ENCODE results near the gene FBXO28.

FBXO28 gene

GRCh38 chr1:224085421-224086108 is 28.3 kb upstream of the FBXO28 start:
- H3K27ac ChIP-seq, result no peak overlapping the region
- TF ChIP-seq CTCF (conservative IDR thresholded peaks at IDR 0.05) (no peak), ZFX (IDR thresholded peaks at IDR 0.05) (no peak)

- no peak overlapping the region for H3K27ac ChIP-seq
- no peak for TF ChIP-seq CTCF (conservative IDR thresholded peaks at IDR 0.05)
- TF ChIP-seq ZFX (IDR thresholded peaks at IDR 0.05), result no peak
These were observed 26.6 kb upstream of the FBXO28 start for GRCh38 chr1:224087286-224087794.

- no peak overlapping the region for H3K27ac ChIP-seq
- TF ChIP-seq ZFX (IDR thresholded peaks at IDR 0.05), result no peak
- TF ChIP-seq CTCF (conservative IDR thresholded peaks at IDR 0.05), result no peak
These were observed 24.3 kb upstream of the FBXO28 start for GRCh38 chr1:224089583-224089982.

- TF ChIP-seq ZFX (IDR thresholded peaks at IDR 0.05), result no peak
- TF ChIP-seq CTCF (conservative IDR thresholded peaks at IDR 0.05), result no peak
- H3K27ac ChIP-seq, result no peak overlapping the region
These were observed 23.8 kb upstream of the FBXO28 start for GRCh38 chr1:224090116-224090515.

- H3K27ac ChIP-seq, result no peak overlapping the region
- TF ChIP-seq CTCF (conservative IDR thresholded peaks at IDR 0.05) (no peak), ZFX (IDR thresholded peaks at IDR 0.05) (no peak)
These were observed 21.8 kb upstream of the FBXO28 start for GRCh38 chr1:224092111-224092510.

- no peak overlapping the region for H3K27ac ChIP-seq
- no peak for TF ChIP-seq CTCF (conservative IDR thresholded peaks at IDR 0.05)
- TF ChIP-seq ZFX (IDR thresholded peaks at IDR 0.05), result no peak
These were observed 21.3 kb upstream of the FBXO28 start for GRCh38 chr1:224092601-224093000.

GRCh38 chr1:224095339-224095738 is 18.6 kb upstream of the FBXO28 start:
- no peak overlapping the region for H3K27ac ChIP-seq
- TF ChIP-seq CTCF (conservative IDR thresholded peaks at IDR 0.05), result no peak
- no peak for TF ChIP-seq ZFX (IDR thresholded peaks at IDR 0.05)

Measured in C4-2B (cell line).